CD4-positive, alpha-beta T cell treated with Interferon gamma for 1 hour (primary cell): ENCODE results near the gene TMIGD1.
"Not testable (repeated sequence)": the region's sequence is repeated elsewhere in the genome, so short reads cannot be mapped to it uniquely, and the experiment has no call there.

Experiments used
- DNase-seq: peaks from one replicate; pipeline ENCODE4 v3.0.0-alpha.2; 2020

Gene TMIGD1

DNA sequence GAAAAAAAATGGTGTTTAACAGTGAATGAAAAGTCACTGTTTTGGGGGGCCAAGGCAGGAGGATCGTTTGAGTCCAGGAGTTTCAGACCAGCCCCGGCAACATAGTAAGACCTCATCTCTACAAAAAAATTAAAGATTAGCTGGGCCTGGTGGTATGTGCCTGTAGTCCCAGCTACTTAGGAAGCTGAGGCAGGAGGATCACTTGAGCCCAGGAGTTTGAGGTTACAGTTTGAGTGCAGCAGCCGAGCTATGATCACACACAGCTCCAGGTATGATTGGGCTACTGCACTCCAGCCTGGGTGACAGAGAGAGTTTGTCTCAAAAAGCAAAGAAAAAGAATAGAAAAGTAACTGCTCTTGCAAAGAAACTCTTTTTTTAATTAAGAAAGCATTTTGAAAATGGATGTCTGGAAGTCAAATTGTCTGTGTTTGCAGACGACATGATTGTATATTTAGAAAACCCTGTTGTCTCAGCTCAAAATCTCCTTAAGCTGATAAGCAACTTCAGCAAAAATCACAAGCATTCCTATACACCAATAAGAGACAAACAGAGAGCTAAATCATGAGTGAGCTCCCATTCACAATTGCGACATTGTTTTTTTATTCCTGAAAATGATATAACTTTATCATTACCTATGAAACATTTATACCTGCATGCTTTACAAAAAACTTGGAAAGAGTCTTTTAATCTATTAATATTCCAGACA is 24.4 kb upstream of the TMIGD1 start:
- no peak for DNase-seq

DNA sequence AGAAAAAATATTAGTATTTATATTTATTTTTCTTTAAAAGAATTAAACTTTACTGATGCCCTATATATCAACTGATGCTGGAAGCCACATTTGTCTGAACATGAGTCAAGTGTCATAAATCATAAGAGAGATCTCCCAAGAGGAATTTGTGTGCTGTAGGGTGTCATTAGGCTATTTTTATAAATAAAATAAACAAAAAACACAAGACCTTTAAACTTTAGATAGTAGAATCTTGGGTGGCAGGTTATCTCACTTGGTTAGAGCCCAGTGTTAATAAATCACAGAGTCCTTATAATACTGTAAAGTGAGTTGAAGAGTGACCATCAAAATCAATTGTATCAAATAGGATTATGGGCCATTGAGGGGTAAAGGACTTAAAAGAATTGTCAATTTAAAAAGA is 23.6 kb upstream of the TMIGD1 start:
- no peak for DNase-seq

DNA sequence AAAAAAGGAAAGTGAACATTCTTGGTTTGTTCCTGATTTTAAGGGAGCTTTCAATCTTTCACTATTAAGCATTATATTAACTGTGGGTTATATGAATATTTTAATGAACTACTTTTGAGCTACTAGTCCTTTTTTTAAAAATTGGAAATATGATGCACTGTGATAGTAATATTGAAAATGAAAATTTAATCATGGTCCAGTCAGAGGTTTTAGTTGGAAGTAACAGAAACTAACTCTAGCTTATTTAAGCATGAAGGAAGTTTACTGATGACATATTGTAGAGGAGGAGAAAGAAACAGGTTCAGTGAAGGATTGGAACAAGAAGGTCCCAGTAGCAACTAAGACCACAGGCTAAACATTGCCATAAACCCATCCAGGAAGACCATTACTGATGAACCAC is 20.8 kb upstream of the TMIGD1 start:
- no peak for DNase-seq

DNA sequence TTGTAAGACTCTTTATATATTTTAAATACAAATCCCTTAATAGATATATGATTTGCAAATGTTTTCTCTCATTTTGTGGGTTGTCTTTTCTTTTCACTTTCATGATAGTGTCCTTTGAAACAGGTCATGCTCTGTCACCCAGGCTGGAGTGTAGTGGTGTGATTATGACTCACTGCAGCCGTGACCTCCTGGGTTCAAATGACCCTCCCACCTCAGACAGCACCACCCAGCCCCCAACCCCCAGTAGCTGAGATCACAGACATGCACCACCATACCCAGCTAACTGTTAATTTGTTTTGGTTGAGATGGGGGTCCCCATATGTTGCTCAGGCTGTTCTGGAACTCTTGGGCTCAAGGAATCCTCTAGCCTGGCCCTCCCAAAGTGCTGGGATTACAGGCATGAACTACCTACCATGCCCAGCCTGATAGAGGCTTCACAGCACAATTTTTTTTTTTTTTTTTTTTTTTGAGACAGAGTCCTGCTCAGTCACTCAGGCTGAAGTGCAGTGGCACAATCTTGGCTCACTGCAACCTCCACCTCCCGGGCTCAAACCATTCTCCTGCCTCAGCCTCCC is 18.5 kb upstream of the TMIGD1 start:
- peak; percentile 56 for DNase-seq

DNA sequence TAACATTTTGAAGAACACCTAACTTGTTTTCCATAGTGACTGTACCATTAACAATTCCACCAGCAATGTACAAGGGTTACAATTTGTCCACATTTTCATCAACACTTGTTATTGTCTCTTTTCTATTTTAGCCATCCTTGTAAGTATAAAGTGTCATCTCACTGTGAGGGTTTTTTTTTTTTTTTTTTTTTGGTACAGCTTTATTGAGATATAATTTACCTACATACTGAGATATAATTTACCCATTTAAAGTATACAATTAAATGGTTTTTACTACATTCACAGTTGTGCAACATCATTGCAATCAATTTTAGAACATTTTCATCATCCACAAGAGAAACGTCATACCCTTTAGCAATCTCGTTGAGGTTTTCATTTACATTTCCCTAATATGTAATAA is 17.9 kb upstream of the TMIGD1 start:
- no peak for DNase-seq

DNA sequence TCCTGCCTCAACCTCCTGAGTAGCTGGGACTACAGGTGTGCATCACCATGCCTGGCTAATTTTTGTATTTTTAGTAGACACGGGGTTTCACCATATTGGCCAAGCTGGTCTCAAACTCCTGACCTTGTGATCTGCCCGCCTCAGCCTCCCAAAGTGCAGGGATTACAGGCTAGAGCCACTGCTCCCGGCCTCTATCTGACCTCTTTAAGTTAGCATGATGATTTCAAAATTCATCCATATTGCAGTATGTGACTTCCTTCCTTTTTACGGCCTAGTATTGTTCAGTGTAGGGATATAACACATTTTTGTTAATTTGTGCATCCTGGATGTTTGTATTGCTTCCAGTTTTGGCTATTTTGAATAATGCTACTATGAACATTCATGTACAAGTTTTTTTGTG is 17.4 kb upstream of the TMIGD1 start:
- peak; percentile 40 for DNase-seq

DNA sequence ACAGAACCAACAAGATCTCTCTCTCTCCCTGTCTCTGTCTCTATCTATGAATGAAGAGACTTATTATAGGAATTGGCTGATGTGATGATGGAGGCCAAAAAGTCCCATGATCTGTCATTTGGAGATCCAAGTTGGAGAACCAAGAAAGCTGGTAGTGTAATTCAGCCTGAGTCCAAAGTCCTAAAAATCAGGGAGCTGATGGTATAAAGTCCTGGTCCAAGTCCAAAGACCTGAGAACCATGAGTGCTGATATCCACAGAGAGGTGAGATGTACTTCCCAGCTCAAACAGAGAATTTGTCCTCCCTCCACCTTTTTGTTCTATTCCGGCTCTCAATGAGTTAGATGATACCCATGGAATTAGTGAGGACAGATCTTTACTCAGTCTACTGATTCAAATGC is 15.4 kb upstream of the TMIGD1 start:
- no peak for DNase-seq

DNA sequence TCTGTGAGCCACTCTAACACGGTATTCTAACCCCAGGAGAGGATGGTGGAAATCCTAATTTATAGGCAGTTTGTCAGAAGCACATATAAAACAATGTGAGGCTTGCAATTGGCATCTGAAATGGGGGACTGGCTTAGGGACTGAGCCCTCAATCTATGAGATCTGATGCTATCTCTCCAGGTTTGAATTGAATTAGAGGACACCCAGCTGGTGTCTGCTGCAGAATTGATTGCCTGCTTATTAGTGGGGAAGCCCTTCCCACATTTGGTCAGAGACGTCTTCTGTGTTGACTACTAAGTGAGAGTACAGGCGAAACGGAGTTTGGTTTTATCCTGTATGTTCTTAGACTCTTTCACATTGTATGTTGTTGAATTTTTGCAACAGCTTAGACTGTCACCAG is 13.6 kb upstream of the TMIGD1 start:
- DNase-seq, result no peak

DNA sequence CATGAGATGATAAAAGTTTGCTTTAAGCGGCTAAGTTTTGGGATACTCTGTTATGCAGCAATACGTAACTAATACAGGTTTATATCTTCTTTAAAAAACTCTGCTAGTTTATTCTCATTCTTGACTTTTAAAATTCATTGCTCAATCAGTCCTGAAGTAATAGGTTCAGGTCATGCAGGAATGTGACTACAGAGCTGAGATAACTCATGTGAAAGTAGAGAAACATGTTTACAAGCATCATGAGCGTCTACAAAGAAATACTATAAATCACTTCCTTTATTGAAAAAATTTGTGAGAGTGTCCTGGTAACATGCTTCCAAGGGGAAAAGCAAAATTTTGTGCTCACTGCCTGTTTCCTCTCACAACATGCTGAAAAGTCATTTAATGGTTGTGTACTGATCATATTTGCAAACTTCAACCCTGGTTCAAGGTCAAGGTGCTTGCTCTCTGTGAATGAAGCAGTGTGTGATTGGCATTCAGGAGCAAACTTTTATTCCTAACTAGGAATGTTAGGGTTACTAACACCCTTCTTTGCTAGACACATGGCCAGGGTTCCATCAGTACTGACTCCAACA is 12.5 kb upstream of the TMIGD1 start:
- no peak for DNase-seq

DNA sequence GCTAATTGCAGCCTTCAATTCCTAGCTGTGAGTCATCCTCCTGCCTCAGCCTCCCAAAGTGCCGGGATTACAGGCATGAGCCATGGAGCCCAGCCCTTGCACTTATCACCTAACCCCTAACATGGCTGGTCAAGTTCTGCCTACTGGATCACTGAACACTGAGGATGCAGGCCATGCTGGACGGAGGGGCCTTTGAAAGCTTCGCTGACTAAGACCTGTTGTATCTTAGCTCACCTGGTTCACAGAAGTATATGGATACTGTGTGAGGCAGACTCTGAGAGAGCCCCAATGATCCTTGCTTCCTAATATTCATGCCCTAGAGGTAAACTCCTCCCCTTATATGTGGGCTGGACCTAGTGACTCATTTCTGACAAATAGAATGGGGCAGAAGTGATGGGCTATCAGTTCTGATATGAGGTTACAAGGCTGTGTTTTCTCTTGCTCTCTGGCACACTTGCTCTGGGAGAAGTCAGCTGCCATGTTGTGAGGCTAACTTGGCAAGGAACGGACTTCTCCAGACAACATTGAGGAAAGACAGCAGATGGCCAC is 11.7 kb upstream of the TMIGD1 start:
- no peak for DNase-seq

DNA sequence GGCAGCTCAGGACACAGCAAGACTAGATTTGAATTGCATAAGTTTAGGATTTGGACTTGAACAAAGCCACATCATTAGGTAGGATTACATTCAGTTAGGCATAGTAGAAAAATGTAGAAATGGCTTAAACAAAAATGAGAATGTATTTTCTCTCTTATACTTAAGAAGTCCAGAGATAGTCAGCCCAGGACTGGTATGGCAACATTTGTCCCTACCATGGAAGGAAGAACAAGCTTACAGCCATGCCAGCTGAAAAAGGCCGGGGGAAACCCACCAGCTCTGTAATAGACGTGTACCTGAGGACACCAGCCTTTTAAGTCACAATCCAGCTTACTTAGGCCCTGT is 11.2 kb upstream of the TMIGD1 start:
- DNase-seq, result no peak

DNA sequence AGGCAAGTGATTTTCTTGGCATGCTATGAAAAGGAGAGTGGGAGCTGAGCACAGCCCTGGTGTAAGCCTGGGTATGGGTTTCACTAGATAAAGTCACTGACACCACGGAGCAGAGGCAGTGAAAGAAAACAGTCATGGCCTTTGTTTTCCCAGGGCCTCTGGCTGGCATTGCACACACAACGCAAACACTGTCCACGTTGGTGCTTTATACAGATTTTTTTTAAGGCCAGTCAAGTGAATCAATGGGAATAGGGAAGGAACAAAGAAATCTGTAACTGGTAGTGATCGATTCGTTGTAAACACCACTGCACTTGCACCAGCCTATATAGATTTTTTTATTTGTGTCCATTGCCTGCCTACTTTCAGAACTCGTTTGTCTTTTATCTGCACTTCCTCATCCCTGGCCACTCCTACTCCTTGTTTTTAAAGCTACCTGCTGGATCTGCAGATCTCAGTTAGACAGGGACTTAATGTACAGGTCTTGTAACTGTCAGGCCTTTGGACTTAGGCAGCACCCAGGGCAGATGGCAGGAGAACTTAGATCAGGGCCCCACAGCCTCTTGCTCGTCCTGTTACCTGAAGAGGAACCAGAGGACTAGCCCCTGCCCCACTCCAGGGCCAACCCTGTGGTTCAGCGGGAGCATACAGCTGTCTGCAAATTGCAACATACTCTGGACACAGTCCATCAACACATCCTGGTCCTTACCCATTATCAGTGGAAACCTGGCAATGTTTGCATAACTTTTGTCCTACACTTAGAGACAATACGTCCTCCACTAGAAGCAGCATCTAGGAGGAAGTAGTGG is 10.6 kb upstream of the TMIGD1 start:
- DNase-seq, result no peak

DNA sequence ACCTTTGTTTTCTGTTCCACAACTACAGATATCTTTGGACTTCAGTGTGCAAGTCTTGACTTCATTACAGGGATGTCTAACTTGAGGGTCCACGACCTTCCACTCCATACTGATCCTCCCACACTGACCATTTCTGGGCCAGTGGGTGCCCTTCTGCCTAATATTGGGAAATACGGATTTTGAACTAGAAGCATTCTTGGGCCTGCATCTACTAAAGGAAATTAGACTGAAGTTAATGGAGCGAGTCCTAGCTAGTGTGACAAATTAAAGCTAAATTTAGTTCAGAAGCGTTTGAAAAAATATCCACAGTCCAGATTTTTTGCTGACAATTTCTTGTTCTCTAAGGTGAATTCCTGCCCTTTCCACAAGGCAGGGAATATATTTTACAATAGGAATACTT is 9.9 kb upstream of the TMIGD1 start:
- DNase-seq, result no peak

DNA sequence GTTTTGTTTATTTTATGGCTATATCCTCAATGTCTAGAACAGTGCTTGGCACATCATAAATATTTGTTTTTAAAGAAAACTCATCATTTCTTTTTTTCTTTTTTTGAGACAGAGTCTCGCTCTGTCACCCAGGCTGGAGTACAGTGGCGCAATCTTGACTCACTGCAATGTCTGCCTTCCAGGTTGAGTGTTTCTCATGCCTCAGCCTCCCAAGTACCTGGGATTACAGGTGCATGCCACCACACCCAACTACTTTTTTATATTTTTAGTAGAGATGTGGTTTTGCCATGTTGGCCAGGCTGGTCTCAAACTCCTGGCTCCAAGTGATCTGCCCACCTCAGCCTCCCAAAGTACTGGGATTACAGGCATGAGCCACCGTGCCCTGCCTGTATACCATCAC is 9.4 kb upstream of the TMIGD1 start:
- DNase-seq, result not testable (repeated sequence)

DNA sequence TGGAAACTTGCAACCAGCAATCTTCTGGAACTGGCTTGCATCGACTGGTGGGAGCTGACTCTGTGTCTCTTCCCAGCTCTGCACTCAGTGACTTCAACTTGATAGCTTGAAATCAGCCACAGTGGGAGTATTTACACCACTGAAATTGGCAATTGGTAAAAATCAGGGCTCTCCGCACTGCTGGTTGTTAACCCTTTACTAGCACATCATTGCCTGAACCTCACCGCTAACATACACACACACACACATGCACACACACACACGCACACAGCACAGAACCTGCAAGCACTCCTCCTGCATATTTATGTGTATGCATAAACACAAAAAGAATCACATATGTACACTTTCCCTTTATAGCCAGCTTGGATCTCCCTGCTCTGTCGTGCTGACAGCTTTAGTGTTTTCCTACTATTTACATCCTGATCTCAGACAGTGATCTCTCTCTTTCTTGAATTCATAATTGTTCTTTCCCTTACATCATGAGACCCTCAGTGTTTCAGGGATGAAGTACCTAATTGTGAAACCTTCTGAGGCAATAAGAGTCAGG is 7.9 kb upstream of the TMIGD1 start:
- DNase-seq, result no peak

DNA sequence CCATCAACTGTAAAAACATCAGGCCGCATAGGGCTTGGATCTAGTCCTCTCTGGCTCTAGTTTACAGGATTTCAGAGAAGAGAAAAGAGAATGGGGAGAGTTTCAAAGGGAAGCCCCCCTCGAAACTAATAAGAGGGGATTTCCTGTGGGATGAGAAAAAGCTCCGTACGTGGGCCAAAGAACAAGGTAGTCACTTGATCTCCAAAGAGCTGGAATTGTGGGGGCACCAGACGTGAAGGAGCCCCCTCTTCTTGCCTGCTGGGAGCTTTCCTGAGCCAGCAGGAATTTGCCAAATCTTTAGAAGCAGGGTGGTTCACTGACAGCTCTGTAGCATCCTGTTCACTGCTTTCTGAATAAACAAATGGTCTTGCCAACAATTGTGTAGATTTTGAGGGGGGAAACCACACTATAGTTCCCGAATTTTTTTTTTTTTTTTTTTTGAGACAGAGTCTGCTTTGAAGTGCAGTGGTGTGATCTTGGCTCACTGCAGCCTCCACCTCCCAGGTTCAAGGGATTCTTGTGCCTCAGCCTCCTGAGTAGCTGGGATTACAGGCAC is 7.0 kb upstream of the TMIGD1 start:
- DNase-seq, result no peak

DNA sequence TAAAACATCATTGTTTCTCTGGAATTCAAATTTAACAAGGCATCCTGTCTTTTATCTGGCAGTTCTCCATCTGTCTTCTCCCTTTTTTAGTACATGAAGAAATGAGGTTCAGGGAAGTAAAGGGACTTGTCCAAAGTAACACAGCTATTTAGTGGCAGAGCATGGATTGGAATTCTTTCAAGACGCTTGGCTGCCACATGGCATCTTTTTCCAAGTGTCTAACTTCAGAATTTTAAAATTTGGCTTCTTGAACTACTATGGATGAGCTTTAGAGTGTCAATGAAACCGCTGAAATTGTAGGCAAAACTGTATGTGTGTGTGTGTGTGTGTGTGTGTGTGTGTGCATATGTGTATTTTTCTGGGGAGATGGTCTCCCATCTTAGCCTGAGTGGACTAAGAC is 5.2 kb upstream of the TMIGD1 start:
- no peak for DNase-seq

DNA sequence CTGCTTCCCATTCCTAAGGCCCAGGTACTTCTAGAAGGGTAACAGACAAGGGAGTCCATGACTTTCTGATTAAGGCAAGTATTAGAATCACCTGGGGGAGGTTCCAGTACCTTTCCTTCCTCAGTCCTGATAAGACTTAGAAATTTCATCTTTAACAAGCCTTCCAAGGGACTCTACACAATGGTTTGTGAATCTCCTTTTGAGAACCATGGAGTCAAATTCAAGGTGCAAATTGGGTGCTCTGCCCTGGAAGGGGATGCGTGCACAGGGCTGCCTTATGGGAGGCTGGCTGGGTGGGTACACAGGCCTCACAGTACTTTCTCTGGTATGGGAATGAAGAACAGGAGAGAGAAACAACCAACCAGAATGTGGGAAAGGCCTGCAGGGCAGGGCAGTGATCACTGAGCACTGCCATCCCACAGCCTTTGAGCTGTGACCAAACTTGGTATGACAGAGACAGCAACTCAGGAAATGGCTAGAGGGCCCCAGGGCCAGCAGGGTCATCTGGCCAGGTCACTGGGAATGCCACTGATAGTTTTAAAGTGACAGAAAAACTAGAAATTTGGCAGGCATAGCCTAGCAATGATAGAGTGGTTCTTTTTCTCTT is 3.6 kb upstream of the TMIGD1 start:
- no peak for DNase-seq

DNA sequence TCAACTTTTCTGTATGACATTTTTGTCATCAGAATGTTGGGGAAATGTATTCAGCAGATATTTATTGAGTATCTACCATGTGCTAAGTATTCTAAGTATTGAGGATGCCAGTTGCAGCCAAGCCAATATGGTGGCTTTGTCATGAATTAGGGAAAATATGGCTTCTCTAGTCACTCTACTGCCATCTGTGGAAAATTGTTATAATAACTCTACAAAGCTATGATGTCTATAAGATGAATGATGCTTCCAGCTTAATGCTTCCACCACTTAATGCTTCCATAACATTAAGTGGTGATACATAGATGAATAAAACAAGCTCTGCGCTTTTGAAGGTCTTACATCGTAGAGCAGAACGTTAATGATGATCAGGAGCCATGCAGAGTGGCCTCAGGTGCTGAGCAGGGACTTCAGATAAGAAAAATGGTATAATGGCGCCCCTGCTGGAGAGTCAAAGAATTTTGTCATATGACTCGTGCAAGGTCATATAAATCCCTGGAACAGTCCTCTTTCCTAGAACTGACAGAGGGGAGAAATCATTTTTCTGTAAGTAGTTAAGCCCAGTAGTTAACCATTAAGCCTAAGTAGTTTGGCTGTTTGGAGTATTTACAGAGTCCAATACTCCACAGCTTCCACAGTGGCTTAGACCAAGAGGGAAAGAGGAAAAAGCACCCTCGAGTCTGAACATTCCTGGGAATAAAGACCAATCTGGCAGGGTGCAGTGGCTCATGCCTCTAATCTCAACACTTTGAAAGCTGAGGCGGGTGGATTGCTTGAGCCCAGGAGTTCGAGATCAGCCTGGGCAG is 2.7 kb upstream of the TMIGD1 start:
- peak; percentile 47 for DNase-seq

DNA sequence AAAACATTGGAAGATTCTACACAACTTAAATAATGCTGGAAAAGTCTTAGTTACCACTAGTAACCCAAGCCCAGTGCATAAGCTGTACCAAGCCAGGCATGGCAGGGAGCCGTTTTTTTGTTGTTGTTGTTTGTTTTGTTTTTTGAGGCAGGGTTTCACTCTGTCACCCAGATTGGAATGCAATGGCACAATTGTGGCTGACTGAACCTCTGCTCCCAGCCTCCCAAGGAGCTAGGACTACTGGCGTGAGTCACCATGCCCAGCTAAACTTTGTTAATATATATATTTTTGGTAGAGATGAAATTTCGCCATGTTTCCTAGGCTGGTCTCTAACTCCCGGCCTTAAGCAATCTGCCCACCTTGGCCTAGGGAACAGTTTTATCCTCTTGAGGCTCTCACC is 564 bp upstream of the TMIGD1 start:
- DNase-seq, result no peak

DNA sequence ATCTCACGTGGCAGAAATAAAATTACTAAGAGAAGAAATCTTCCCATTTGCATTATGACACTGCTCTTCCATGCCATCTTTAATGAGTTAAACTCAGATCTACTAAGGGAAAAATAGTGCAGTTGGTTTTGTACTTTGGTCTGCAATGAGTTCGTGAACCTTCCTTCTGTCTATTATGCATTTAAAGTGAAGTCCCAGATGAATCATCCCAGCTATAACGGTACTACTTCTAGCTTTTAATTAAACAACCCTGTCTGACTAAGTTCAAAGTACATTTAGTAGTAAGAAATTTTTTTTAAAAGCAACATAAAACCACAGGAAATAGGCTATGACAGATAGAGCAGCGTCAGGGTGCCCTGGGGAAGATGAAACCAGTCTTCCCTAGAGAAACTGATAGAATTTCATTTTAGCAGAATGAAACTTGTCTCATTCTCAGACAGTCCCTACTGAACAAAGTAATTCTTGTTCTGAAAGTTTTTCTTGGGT is 1.8 kb downstream of the TMIGD1 start:
- peak; percentile 39 for DNase-seq

DNA sequence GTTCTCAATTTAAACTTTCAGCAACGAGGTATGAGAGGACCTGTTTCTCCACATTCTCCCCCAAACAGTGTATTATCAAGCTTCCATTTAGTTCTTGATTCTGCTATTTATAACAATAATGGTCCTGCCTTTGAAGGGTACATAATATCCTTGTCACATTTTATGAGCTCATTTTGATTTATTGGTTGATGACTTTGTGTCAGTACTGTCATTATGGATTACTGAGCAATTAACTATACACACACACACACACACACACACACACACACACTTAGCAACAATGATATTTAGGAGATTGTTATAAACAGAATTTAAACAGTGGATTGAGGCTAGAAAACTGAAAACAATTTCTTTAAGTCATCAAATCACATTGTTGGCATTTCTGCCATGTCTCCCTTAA is 7.0 kb downstream of the TMIGD1 start:
- DNase-seq, result no peak
